NCI-H1105 (cell line): ENCODE data around the gene ZNF814.
"Not testable (repeated sequence)": the region's sequence is repeated elsewhere in the genome, so short reads cannot be mapped to it uniquely, and the experiment has no call there.

ENCODE experiments used
- DNase-seq: peaks from one replicate; lab custom pipeline; 2025; lab: John Stamatoyannopoulos, UW

ZNF814 gene

DNA sequence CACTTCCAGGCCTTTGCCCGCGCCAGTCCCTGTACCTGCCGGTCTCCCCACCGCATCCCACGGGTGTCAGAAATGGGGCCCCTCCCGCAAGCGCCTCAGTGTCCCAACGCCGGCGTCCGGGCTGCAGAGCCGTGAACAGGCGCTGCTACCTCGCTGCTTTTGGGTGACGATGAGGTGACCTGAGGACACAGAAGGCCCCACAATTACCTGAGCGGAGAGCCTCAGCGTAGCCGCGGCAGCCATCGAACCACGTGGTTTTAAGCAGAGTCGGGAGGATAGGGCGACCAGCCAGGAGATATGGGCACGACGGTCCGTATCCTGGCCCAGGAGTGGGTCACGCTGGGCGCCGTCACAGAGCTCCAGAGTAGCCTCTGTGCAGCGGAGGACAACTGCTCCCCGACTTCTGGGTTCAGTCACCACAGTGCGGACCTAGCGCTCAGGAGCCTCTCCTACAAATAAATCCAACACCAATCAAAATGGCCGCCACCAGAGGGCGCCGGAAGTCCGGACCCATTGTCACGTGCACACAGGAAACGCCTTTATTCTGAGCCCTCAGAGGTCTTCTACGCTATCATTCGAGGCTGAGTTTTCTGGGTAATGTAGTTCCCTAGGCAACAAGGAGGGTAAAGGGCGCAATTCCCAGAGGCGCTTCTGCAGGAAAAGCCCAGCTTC is at the start of gene ZNF814:
TSS of gene ZNF814 (minus strand) at position 478 of the 672 bp plus-strand sequence. CDS start at position 243, 235 bp downstream.
- DNase-seq = peak; percentile 55

DNA sequence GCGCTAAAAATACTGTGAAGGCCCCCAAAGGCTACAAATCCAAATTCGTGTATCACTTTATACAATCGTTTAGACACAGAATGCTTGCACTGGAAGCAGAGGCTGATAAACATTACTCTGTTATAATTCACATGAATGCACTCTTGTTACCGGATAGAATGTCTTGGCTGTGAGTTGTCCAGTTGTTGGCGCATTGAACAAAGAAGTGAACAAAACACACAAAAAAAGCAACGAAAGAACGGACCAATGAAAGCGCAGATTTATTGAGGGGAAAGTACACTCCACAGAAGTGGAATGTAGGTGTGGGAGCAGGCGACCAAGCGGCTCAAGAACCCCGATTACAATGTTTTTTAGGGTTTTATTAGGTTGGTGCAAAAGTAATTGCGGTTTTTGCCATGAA is 46.9 kb upstream of the ZNF814 start:
- DNase-seq = no peak

DNA sequence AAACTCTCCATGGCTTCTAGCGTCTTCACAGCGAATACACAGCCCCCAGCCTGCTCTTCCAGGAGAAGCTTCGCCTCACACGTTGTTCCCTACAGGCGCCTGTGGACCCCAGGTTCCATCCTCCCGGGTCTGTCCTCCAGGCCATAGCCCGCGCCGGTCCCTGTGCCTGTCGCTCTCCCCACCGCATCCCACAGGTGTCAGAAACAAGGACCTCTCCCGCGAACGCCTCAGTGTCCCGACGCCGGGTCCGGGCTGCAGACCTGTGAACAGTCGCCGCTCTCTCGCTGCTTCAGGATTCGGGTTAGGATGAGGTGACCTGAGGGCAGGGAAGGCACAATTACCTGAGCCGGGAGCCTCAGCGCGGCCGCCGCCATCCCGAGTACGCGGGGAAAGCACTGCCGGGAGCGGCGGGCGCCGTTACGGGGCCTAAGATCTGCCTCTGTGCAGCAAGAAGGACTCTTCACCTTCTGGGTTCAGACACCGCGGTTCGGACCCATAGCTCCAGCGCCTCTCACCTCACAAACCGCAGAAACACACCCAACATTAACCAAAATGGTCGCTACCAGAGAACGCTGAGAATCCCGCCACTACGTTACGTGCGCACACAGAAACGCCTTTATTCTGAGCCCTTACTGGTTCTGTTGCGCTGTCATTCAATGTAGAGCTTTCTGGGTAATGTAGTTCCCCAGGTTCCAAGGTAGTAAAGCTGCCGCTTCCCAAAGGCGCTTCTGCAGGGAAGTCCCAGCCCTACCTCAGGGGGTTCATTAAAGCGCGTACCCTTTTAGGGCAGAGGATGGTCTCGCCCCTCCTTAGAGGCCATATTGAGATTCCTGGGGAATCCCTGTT is 46.2 kb upstream of the ZNF814 start, which contains the start of gene ZNF418:
TSS of gene ZNF418 (minus strand) at position 583 of the 846 bp plus-strand sequence. CDS start 1,580 bp downstream, outside the sequence.
- DNase-seq = no peak

DNA sequence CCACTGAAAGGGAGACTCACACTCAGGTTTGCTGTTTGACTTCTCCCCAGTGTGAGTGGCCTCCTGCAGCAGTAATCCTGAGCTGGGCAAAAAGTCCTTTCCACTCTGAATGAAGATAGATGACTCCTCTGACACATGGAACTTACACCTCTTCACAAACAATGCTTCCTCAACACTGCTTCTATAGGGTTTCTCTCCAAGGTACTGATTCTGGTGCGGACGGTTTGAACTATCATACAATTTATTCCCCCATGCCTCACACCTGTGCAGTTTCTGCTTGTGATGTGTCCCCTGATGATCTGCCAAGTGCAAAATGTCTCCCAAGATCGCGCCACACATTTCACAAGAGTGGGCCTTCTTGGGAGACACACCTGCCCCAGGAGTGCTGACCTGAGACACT is 38.8 kb upstream of the ZNF814 start:
- no peak for DNase-seq

DNA sequence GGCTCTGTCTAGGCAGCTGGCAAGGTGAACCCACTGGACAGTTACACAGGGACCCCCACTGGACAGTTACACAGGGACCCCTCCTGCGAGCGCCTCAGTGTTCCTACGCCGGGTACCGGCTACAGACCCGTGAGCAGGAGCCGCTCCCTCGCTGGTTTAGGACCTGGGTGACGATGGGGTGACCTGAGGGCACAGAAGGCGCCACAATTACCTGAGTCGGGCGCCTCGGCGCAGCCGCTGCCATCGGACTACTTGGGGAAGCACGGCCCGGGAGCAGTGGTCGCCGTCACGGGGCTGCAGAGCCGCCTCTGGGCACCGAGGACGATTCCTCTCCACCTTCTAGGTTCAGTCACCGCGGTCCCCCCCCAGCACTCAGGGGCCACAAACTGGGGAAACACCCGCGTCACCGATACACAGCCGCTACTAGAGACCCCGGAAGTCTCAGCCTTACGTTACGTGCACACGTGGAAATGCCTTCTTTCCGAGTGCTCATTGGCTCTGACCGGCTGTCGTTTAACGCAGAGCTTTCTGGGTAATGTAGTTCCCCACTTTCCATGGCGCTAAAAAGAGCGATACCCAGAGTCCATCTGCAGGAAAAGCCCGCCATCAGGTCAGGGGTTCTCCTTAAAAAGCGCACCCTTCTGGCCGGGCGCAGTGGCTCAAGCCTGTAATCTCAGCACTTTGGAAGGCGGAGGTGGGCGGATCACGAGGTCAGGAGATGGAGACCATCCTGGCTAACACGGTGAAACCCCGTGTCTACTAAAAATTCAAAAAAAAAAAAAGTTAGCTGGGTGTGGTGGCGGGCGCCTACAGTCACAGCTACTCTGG is 27.5 kb upstream of the ZNF814 start, which contains the start of gene ZNF417:
TSS of gene ZNF417 (minus strand) at position 425 of the 828 bp plus-strand sequence. CDS start at position 244, 181 bp downstream.
- peak; percentile 96 for DNase-seq

DNA sequence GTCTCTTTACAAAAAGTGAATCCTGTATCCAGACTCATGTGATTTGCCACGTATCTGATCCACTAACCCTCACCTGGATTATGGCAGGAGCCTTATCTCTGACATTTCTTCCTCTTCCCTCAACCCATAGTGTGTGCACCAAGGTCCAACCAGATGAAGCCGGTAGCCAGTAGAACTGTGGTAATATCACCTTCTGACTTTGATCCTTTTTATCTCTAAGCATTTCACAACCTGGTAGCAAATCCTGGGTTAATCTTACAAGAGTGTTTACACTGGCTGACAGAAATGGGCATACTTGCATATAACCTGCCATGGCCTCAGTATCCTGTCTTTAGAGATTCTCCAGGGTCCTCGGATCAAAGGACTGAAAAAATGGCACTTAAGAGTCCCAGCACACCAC is 25.7 kb upstream of the ZNF814 start:
- DNase-seq = no peak

DNA sequence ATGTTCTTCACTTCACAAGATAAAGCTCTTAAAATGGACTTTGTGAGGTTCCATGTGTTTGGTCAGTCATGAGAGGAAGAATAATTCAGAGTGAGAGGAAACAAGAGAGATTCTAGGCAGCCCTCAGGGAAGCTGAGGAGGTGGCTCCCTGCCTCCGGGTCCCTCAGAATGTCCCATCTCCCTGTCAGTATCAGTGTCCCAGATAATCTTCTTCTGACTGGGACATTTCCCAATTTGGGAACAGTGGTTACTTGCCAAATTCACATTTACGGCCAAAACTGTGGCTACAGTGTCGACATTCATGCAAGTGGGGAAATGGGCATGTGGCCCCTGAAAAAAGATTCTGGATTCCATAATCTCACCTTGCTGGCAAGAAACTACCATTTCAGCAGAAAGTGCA is 18.6 kb upstream of the ZNF814 start:
- no peak for DNase-seq

DNA sequence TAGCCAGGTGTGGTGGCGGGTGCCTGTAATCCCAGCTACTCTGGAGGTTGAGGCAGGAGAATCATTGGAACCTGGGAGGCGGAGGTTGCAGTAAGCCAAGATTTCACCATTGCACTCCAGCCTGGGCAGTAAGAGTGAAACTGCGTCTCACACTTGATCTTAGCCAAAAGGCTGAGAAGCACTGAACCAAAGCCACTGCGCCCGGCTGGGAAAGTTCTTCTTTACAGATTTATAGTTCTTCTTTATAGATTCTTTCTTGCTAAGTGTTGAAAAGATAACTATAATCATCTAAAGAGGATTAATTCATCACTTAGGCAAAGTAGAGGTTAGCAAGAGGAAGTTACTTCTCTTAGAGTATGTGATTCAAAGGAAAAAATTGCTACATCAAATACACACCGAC is 16.4 kb upstream of the ZNF814 start:
- no peak for DNase-seq

DNA sequence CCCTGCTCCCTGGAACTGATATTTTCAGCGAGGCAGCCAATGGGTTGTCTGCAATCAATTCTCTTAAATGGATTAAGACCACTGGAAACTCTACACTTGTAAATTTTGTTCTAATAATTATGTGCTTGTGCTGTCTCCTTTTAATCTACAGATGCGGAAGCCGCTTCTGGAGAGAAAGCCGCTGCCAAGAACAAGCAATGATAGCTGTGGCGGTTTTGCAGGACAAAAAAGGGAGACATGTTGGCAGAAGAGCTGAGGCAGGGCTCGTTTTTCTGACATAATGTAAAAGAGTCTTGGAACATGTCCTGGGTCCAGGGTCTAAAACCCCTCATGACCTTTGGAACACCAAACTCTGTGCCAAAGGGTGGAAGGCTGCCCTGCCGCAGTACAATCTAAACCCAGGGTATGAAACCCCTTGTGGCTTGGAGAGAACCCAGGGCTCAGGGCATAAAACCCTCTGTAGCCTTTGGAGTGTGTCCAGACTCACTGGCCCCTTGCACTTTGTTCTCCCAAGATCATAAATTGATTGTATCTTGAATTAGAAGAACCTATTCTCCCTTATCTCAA is 14.9 kb upstream of the ZNF814 start:
- DNase-seq = no peak

DNA sequence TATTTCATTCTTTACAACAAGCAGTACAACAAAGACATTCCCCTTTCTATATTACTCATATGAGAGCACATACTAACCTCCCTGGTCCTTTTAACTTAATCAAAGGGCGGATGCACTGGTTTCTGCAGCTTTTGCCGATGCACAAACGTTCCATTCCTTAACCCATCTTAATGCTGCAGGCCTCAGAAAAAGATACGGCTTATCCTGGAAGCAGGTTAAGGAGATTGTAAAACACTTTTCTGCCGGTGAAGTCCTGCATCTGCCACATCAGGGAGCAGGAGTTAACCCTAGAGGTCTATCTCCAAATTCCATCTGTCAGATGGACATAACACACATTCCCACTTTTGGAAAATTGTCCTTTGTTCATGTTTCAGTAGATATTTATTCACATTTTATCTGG is 11.5 kb upstream of the ZNF814 start:
- no peak for DNase-seq

DNA sequence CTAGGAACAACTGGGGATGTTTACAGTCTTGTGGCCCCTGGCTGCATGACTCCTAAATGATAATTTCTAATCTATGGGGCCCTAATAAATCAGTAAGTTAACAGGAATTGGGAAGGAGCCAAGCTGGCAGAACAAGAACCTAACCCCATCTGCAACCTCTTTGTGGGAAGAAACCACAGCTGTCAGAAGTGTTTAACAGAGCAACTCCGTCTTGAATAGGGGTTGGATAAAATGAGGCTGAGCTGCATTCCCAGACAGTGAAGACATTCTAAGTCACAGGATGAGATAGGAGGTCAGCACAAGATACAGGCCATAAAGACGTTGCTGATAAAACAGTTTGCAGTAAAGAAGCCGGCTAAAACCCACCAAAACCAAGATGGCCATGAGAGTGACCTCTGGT is 1.9 kb upstream of the ZNF814 start:
- DNase-seq = not testable (repeated sequence)

DNA sequence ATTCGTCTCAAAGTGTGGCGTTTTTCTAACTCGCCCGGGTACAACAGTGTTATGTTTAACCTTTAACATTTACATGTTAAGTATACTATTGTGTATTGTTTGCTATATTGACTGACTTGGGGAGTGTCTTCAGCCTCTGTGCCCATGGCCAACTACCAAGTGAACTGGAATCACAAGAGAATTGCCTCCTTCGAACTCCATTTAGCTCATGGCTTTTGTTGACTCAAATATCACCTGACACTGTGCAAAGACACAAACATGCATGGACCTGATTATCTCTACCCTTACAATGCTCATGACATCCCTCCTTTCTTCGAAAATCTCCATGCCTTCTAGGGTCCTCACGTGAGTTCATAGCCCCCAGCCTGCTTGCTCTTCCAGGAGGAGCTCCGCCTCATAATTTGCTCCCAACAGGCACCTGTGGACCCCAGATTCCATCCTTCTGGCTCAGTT is 704 bp downstream of the ZNF814 start:
- no peak for DNase-seq

DNA sequence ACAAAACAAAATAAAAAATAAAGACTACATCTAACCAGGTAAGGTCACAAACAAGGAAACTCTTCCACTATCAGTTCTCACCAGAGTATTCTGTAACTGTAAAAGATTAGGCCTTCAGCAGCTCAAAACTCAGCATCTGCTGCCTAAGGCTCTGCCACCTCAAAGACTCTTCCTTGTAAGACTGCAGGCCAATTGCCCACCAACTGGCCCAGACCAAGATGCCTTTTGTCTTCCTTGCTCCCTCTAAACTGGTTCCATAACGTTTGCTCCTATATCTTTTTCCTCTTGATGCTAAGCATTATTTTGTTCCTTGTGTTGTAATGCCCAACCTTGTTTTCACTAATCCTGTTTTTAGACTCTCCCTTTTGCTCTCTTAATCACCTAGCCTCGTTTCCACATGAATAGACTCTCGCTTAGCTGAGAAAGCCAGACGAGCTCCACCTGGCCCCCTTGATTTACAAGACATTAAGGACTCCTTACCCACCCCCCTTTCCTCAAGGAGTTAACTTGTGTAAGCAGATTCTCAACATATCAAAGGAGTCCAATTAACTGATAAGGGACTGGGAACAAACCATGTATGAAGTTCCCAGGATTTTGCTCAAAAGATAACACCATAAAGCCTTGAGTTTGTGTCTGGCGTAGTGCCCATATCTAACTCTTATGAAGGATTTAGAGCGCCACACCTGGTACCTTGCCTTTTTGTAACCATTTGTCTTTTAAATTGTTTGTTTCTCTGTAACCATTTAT is 1.5 kb downstream of the ZNF814 start:
- DNase-seq = peak; percentile 14

DNA sequence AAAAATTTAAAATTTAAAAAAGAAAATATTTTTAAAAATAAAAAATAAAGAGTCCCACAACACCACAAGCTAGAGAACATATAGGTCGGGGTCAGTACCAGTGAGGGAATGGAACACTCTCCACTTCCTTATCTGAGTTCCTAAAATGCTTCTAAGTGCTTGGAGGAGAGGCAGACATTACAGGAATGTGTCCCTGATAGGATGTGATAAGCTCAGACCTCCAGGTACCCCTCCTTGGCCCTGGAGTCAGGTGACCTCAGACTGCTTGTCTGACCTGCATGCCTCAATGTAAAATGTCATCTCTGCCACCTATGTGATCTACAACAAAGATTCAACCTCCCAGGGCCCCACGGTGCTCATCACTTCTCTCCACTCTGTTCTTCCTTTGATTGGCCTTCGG is 2.8 kb downstream of the ZNF814 start:
- DNase-seq = no peak

DNA sequence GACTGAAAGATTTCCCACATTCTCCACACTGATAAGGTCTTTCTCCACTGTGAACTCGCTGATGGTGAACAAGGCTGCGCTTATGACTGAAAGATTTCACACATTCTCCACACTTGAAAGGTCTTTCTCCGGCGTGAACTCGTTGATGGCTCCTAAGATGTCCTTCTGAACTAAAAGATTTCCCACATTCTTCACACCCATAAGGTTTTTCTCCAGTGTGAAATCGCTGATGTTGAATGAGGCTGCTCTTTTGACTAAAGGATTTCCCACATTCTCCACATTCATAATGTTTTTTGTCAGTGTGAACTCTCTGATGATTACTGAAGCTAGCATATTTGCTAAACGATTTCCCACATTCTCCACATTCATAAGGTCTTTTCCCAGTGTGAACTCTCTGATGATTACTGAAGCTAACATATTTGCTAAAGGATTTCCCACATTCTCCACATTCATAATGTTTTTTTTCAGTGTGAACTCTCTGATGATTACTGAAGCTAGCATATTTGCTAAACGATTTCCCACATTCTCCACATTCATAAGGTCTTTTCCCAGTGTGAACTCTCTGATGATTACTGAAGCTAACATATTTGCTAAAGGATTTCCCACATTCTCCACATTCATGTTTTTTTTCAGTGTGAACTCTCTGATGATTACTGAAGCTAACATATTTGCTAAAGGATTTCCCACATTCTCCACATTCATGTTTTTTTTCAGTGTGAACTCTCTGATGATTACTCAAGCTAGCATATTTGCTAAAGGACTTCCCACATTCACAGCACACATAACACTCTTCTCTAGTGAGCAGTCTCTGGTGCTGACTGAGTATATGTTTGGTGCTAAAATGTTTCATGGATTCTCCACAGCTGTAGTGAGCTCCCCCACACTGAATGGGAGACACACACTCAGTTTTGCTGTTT is 14.7 kb downstream of the ZNF814 start:
- not testable (repeated sequence) for DNase-seq

DNA sequence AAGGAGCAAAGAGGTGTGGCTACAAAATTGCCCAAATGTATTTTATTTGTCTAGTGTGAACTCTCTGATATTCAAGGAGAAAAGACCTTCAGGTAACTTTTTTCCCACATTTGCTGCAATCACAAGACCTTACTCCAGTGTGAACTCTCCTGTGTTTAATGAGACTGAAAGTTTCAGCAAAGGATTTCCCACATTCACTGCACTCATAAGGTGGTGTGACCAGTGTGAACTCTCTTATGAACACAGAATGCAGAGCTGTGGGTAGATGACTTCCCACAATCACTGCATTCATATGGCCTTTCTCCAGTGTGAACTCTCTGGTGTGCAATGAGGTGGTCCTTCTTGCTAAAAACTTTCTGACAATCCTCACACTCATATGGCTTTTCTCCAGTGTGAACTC is 16.4 kb downstream of the ZNF814 start:
- DNase-seq = no peak

DNA sequence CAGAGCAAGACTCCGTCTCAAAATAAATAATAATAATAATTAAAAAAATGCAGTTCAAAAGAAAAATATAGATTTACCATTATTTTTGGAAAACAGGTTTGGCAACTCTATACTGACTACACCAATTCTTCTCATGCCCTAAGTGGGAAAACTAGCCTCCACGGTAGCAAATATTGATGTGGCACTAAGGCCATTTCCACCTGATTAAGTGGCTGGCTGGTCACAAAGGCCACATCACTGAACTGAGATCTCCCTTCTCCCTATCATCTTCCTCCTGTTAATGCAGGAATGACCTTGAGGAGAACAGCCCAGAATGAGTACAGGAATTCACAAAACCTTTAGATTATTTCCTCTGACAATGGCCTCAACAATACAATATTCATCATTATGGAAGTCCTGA is 18.6 kb downstream of the ZNF814 start:
- no peak for DNase-seq

DNA sequence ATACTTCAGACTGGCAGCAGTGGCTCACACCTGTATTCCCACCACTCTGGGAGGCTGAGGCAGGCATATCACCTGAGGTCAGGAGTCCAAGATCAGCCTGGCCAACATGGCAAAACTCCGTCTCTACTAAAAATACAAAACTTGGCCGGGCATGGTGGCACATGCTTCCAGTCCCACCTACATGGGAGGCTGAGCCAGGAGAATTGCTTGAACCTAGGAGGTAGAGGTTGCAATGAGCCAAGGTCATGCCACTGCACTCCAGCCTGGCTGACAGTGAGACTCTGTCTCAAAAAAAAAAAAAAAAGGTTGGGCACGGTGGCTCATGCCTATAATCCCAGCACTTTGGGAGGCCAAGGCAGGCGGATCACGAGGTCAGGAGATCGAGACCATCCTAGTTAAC is 19.2 kb downstream of the ZNF814 start:
- not testable (repeated sequence) for DNase-seq

DNA sequence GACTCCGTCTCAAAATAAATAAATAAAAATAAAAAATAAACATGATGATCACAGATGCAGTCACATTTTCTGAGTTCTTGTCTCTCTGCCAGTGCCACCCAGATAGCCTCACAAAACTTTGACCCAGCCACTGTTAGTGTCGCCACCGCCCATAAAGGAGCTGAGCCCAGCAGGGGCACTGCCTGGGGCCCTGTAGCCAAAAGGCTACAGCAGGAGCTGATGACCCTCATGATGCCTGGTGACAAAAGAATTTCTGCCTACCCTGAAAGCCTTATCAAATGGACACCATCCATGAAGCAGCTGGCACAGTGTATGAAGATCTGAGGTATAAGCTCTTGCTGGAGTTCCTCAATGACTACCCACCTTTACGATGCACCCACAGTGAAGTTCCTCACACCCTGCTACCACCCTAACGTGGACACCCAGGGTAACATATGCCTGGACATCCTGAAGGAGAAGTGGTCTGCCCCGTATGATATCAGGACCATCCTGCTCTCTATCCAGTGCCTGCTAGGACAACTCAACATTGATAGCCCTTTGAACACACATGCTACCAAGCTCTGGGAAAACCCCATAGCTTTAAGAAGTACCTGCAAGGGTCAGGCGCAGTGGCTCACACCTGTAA is 20.9 kb downstream of the ZNF814 start:
- DNase-seq = no peak

DNA sequence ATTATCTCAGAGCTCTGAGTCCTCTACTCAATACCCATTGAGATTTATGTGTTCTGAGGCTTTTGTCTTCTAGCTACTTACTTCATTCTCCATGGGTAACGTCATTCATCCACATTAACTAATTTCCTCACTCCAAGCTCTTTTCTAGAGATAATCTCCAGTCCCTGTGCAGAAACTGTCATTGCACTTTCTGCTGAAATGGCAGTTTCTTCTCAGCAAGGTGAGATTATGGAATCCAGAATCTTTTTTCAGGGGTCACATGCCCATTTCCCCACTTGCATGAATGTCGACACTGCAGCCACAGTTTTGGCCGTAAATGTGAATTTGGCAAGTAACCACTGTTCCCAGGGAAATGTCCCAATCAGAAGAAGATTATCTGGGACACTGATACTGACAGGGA is 26.5 kb downstream of the ZNF814 start:
- not testable (repeated sequence) for DNase-seq
